Measurements from ENCODE around the gene TYW3.
A peak's percentile ranks its signal among the peaks of the same experiment; 100 is the strongest.
"Not testable (repeated sequence)": the region's sequence is repeated elsewhere in the genome, so short reads cannot be mapped to it uniquely, and the experiment has no call there.

Gene TYW3

DNA sequence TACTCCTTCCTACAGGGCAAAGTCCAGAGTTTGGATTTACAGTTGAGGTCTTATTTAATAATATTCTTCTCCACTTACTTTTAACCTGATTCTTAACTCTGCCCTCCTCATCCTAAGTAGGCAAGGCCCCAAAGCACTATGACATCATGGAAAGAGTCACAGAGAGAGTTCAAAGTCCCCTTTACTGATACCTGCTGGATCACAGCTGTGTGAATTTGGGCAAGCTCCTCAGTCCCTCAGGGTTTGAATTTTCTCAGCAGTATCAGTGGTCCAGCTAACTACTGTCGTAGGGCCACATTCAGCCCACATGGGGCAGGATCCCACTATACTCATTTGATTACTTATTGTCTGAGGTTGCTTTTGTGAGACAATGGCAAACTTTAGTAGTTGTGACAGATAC lies 16.0 kb downstream of the TYW3 start:
- TF ChIP-seq CTCF (IDR thresholded peaks at IDR 0.05; ENCODE audit: insufficient read depth, low read depth, low read length, missing control alignments): no peak
- no peak overlapping the region for H3K4me3 ChIP-seq (ENCODE audit: low read length)
- no peak for DNase-seq (ENCODE audit: low read depth)

DNA sequence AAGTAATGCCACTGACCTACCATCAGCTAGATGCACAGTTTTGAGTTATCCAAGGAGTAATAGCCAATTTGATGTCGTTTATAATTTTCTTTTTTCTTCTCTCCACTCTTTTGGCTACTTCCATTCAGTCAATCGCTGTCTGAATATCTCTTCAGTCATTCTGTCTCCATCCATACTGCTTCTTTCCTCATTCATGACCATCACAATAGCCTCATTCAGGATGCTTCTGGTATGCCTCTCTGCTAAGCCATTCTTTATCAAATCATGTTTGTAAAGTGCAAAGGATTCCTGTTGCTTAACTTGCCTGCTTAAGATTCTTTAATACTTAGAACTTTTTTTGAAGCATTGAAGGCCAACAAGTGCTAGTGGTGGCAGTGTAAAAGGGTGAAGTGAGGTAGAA lies 20.2 kb downstream of the TYW3 start:
- no peak for DNase-seq (ENCODE audit: low read depth)
- no peak for TF ChIP-seq CTCF (IDR thresholded peaks at IDR 0.05; ENCODE audit: insufficient read depth, low read depth, low read length, missing control alignments)
- H3K4me3 ChIP-seq (ENCODE audit: low read length): no peak overlapping the region

GRCh38 chr1:74755475-74755874 lies 22.5 kb downstream of the TYW3 start:
- no peak for DNase-seq (ENCODE audit: low read depth)
- TF ChIP-seq CTCF (IDR thresholded peaks at IDR 0.05; ENCODE audit: insufficient read depth, low read depth, low read length, missing control alignments): no peak
- no peak overlapping the region for H3K4me3 ChIP-seq (ENCODE audit: low read length)

GRCh38 chr1:74756650-74757049 lies 23.7 kb downstream of the TYW3 start:
- DNase-seq (ENCODE audit: low read depth); H3K4me3 ChIP-seq (ENCODE audit: low read length): not testable (repeated sequence)

- DNase-seq (ENCODE audit: low read depth): no peak
- H3K4me3 ChIP-seq (ENCODE audit: low read length): no peak overlapping the region
- TF ChIP-seq CTCF (IDR thresholded peaks at IDR 0.05; ENCODE audit: insufficient read depth, low read depth, low read length, missing control alignments): no peak
Measured at GRCh38 chr1:74763807-74764206, 30.9 kb downstream of the TYW3 start.

- H3K4me3 ChIP-seq (ENCODE audit: low read length): no peak overlapping the region
- peak; percentile 20 for DNase-seq (ENCODE audit: low read depth)
- no peak for TF ChIP-seq CTCF (IDR thresholded peaks at IDR 0.05; ENCODE audit: insufficient read depth, low read depth, low read length, missing control alignments)
Measured at GRCh38 chr1:74766579-74766978, 33.6 kb downstream of the TYW3 start.

DNA sequence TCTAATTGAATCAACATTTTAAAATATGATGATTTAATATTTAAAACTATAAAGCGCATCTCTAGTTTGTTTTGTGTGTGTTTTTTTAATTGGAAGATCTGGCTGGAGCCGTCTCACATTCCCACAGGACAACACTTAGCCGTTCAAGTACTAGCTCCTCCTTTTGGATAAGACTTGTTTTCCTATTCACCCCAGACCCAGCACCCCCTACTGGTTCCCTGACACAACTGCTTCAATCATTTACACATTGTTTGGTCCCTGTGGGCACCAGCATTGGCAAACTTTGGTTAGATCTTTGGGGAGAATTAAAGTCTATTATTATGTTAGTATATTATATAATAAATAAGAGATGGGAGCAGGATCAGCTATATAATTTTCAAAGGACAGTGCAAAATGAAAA lies 34.5 kb downstream of the TYW3 start:
- peak; percentile 31 for DNase-seq (ENCODE audit: low read depth)

More for the DNA sequence above, 34.5 kb downstream of the TYW3 start:
- peak; percentile 38 for TF ChIP-seq CTCF (IDR thresholded peaks at IDR 0.05; ENCODE audit: insufficient read depth, low read depth, low read length, missing control alignments)
- no peak overlapping the region for H3K4me3 ChIP-seq (ENCODE audit: low read length)
